Motor neuron (in vitro differentiated cells): ENCODE data around the gene MLANA. TPM values are rescaled to one million over a fixed set of nuclear protein-coding genes. Genes with fewer than 3 reads are reported as not detected.

ENCODE experiments used
- ATAC-seq, 8 experiments: fragments of 200-7000 bp; cut with Tn5 transposase; replicated peaks in 6 of 8; 2 replicates each; pipeline ENCODE4 v1.8.0; 2021; ENCODE audit warnings: mild to moderate bottlenecking in 8 of 8, moderate library complexity in 8 of 8
- H3K27ac ChIP-seq, 2 donors: fragments of 250-450 bp; sonication (Bioruptor Pico); 2 replicates each; pipeline ENCODE4 v1.9.0; 2021; ENCODE audit warnings: antibody characterized with exemption in 2 of 2, mild to moderate bottlenecking in 2 of 2, moderate library complexity in 1 of 2
- H3K4me1 ChIP-seq, 2 donors: fragments of 250-450 bp; sonication (Bioruptor Pico); replicated peaks in 1 of 2; 2 replicates each; pipeline ENCODE4 v1.6.1; 2021; ENCODE audit warnings: antibody characterized with exemption in 2 of 2, mild to moderate bottlenecking in 2 of 2, moderate library complexity in 1 of 2
- H3K4me3 ChIP-seq, 5 donors: fragments of 250-450 bp; sonication (Bioruptor Pico); 2 replicates each; pipeline ENCODE4 v1.9.0; 2021; ENCODE audit warnings: antibody characterized with exemption in 5 of 5, mild to moderate bottlenecking in 5 of 5, moderate library complexity in 4 of 5
- WGBS, 10 experiments: fragments of 450-650 bp; shearing (Covaris generic); methylation state at CpG; one replicate each; pipeline ENCODE4 v1.0.0; 2022; 5-methylcytosine and 5-hydroxymethylcytosine counted together
- in situ Hi-C, 9 experiments: fragments of 400-800 bp; cut with MboI; loops; one replicate each; pipeline ENCODE4 v1.15.0; 2021; ENCODE audit warnings: low sequenced_read_pairs in 9 of 9, low pct_unique_long_range_greater_than_20kb in 2 of 9; ENCODE audit not compliant: unreplicated experiment in 9 of 9
- total RNA-seq, 8 experiments: library from RNA; unstranded; fragments of 300-600 nt; gene quantifications; 2 replicates each; pipeline versions ENCODE4 v1.2.3 to v1.2.4, GENCODE V29; 2022

The MLANA gene
- total RNA-seq, 8 experiments from 2014 or later, result 0.23 to 2.8 (median 0.94) TPM

- no peak for ATAC-seq
- Histone ChIP-seq H3K4me3 (no peak overlapping the region), H3K4me1 (peaks cover 0 to 6% of the 10 kb centered on the region in 2 donors), H3K27ac (no peak overlapping the region)
- 80 to 100% (median 92%) methylated on average over 1 to 5 of the region's 6 CpGs; no CpG with 5 or more reads in 3 of the 10 experiments for WGBS, 10 experiments
- in situ Hi-C loops, result loop anchor here in 6 of 9 experiments (25.0 kb wide), 3 partner anchors 143 to 418 kb away; no protein-coding TSS in a partner anchor
Measured at GRCh38 chr9:5894237-5894959, 3.7 kb downstream of the MLANA start.

GRCh38 chr9:5895782-5896181, 5.1 kb downstream of the MLANA start:
- no peak for ATAC-seq
- WGBS, 10 experiments, result 60 to 100% (median 86%) methylated on average over 1 to 5 of the region's 6 CpGs; no CpG with 5 or more reads in 4 of the 10 experiments
- no peak overlapping the region for H3K4me3 ChIP-seq
- H3K27ac ChIP-seq, result no peak overlapping the region
- H3K4me1 ChIP-seq, result peaks cover 0 to 6% of the 10 kb centered on the region in 2 donors
- in situ Hi-C loops, result loop anchor here in 6 of 9 experiments (25.0 kb wide), 3 partner anchors 142 to 417 kb away; no protein-coding TSS in a partner anchor

- no peak for ATAC-seq
- no peak overlapping the region for H3K27ac ChIP-seq
- H3K4me1 ChIP-seq, result peaks cover 0 to 6% of the 10 kb centered on the region in 2 donors
- in situ Hi-C loops, result loop anchor here in 6 of 9 experiments (25.0 kb wide), 3 partner anchors 140 to 415 kb away; no protein-coding TSS in a partner anchor
- H3K4me3 ChIP-seq, result no peak overlapping the region
- 77 to 100% (median 90%) methylated on average over 1 to 4 of the region's 4 CpGs; no CpG with 5 or more reads in 2 of the 10 experiments for WGBS, 10 experiments
Measured at GRCh38 chr9:5896863-5897262, 6.2 kb downstream of the MLANA start.

GRCh38 chr9:5897851-5898250, 7.2 kb downstream of the MLANA start:
- in situ Hi-C loops, result loop anchor here in 6 of 9 experiments (25.0 kb wide), 3 partner anchors 139 to 414 kb away; no protein-coding TSS in a partner anchor
- WGBS, 10 experiments, result 84 to 100% (median 91%) methylated on average over 1 to 5 of the region's 5 CpGs; no CpG with 5 or more reads in 1 of the 10 experiments
- no peak for ATAC-seq
- Histone ChIP-seq H3K4me3 (no peak overlapping the region), H3K27ac (no peak overlapping the region), H3K4me1 (no peaks in the 10 kb centered on the region)

GRCh38 chr9:5899292-5899691, 8.6 kb downstream of the MLANA start:
- no peak for ATAC-seq
- Histone ChIP-seq H3K4me1 (no peaks in the 10 kb centered on the region), H3K4me3 (no peak overlapping the region), H3K27ac (no peak overlapping the region)
- 50 to 100% (median 86%) methylated on average over 1 to 2 of the region's 2 CpGs; no CpG with 5 or more reads in 4 of the 10 experiments for WGBS, 10 experiments
- in situ Hi-C loops, result loop anchor here in 6 of 9 experiments (25.0 kb wide), 3 partner anchors 138 to 413 kb away; no protein-coding TSS in a partner anchor

DNA sequence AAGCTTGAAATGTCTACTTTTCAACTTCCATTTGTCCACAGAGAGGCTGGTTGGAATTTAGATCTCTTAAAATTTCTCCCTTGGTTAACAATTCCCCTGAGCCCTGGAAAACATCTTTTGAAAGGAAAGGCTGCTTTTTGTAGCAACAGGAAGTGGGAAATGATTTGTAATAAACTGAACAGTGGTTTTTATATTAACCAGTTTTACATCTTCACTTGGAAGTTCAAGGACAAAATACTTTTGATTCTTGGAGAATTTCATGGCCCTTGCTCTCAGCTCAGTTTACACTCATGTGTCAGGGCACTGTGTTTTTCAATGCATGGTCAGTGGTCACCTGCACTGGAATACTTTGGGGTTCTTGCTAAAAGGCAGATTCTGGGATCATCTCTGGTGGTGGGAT, 9.9 kb downstream of the MLANA start:
- ATAC-seq, result no peak
- Histone ChIP-seq H3K4me3 (no peak overlapping the region), H3K4me1 (no peaks in the 10 kb centered on the region), H3K27ac (no peak overlapping the region)
- in situ Hi-C loops, result no loop called here

GRCh38 chr9:5902377-5902776, 11.7 kb downstream of the MLANA start:
- in situ Hi-C loops, result no loop called here
- ATAC-seq, result no peak
- Histone ChIP-seq H3K4me3 (no peak overlapping the region), H3K4me1 (no peaks in the 10 kb centered on the region), H3K27ac (no peak overlapping the region)

GRCh38 chr9:5908918-5909317, 18.2 kb downstream of the MLANA start:
- Histone ChIP-seq H3K4me1 (no peaks in the 10 kb centered on the region), H3K4me3 (no peak overlapping the region), H3K27ac (no peak overlapping the region)
- ATAC-seq, result no peak
- 80 to 100% (median 95%) methylated on average over 1 to 3 of the region's 3 CpGs; no CpG with 5 or more reads in 3 of the 10 experiments for WGBS, 10 experiments
- in situ Hi-C loops, result no loop called here

GRCh38 chr9:5909976-5910375, 19.3 kb downstream of the MLANA start:
- Histone ChIP-seq H3K4me3 (no peak overlapping the region), H3K4me1 (no peaks in the 10 kb centered on the region), H3K27ac (no peak overlapping the region)
- in situ Hi-C loops, result no loop called here
- WGBS, 10 experiments, result 21 to 100% (median 74%) methylated on average over 1 to 3 of the region's 3 CpGs; no CpG with 5 or more reads in 1 of the 10 experiments
- ATAC-seq, result no peak

GRCh38 chr9:5910413-5911057, 19.8 kb downstream of the MLANA start:
- H3K27ac ChIP-seq, result no peak overlapping the region
- in situ Hi-C loops, result no loop called here
- no peak overlapping the region for H3K4me3 ChIP-seq
- H3K4me1 ChIP-seq, result no peaks in the 10 kb centered on the region
- 40 to 100% (median 86%) methylated on average over 1 of the region's 1 CpG; no CpG with 5 or more reads in 3 of the 10 experiments for WGBS, 10 experiments
- ATAC-seq, result no peak

DNA sequence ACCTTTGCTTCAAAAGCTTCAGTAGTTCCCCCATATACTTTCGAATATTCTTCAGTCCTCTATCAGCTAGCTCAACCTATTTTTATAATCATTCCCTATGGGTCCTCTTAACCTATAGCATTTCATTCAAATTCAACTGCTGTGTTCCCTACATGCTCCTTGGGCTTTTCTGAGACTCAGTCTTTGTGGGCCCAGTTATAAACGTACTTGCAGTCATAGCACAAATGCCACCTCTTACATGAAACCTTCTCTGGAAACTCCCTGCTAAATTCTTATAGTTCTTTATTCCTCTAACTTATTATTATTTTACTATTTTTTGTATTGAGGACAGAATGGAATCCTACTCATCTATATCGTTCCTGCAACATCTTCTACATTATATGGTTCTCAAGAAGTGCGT, 24.7 kb downstream of the MLANA start:
- in situ Hi-C loops, result no loop called here
- no peak overlapping the region for H3K27ac ChIP-seq
- ATAC-seq, result no peak
- H3K4me1 ChIP-seq, result no peaks in the 10 kb centered on the region
- 71 to 100% (median 97%) methylated on average over 2 to 4 of the region's 4 CpGs for WGBS, 10 experiments
- no peak overlapping the region for H3K4me3 ChIP-seq

- in situ Hi-C loops, result no loop called here
- no peaks in the 10 kb centered on the region for H3K4me1 ChIP-seq
- 83 to 100% (median 100%) methylated on average over 1 to 4 of the region's 4 CpGs for WGBS, 10 experiments
- no peak overlapping the region for H3K27ac ChIP-seq
- no peak for ATAC-seq
- H3K4me3 ChIP-seq, result no peak overlapping the region
Measured at GRCh38 chr9:5917273-5917672, 26.6 kb downstream of the MLANA start.

DNA sequence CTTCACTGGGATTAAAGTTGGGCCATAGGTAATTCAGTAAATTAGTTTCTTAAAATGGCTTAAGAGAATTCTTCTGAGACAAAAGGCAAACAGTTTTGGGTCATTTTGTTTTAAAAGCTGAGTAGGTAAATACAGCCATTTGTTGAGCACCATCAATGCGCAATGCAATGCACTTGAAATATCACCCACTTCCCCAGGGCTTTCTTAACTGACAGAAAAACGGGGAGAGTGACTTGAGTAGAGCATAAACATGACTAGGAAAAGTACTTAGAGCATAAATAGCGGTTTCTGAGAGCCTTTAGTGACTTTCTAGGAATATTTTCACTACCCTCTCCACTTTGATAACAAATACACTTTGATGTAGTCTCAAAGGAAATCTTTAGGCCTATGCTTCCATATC, 27.2 kb downstream of the MLANA start:
- no peak overlapping the region for H3K4me3 ChIP-seq
- 50 to 100% (median 83%) methylated on average over 1 to 3 of the region's 3 CpGs; no CpG with 5 or more reads in 1 of the 10 experiments for WGBS, 10 experiments
- no peak overlapping the region for H3K27ac ChIP-seq
- H3K4me1 ChIP-seq, result no peaks in the 10 kb centered on the region
- in situ Hi-C loops, result no loop called here
- ATAC-seq, result no peak
